Measurements from ENCODE around the gene RMND1.
"Not testable (repeated sequence)": the region's sequence is repeated elsewhere in the genome, so short reads cannot be mapped to it uniquely, and the experiment has no call there.

The RMND1 gene

GRCh38 chr6:151452750-151453427 lies 963 bp upstream of the RMND1 start:
- DNase-seq (ENCODE audit: low read depth in 1 of 2, low spot score in 1 of 2), result no peak

- DNase-seq (ENCODE audit: low read depth in 1 of 2, low spot score in 1 of 2), result no peak
Observed at GRCh38 chr6:151451417-151451949, 443 bp downstream of the RMND1 start.

DNA sequence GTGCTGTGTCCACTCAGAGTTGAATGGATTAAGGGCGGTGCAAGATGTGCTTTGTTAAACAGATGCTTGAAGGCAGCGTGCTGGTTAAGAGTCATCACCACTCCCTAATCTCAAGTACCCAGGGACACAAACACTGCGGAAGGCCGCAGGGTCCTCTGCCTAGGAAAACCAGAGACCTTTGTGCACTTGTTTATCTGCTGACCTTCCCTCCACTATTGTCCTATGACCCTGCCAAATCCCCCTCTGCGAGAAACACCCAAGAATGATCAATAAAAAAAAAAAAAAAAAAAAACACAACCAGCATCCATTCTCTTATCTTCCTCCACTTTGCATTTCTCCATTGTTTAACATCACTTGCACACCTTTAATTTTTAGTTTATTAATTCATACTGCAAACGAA lies 998 bp downstream of the RMND1 start:
- DNase-seq (ENCODE audit: low read depth in 1 of 2, low spot score in 1 of 2), result not testable (repeated sequence)

- DNase-seq (ENCODE audit: low read depth in 1 of 2, low spot score in 1 of 2), result no peak
Observed at GRCh38 chr6:151448623-151449022, 3.3 kb downstream of the RMND1 start.

DNA sequence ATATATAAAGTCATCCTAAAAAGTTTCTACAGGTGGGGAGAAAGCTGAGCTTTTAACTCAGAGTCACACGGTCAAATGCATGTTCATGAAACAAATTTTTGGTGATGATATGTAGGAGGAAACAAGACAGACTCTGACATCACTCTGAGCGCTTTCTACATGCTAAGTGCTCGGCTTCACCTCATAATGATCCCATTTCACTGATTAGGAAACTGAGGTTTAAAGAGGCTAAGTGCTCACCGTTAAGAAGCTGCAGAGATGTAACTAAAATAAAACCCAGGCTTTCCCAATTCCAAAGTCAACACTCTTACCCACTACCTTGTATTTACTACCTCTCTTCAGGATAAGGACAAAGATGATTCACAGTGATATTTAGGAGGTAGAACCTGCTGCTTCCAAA lies 4.7 kb downstream of the RMND1 start:
- DNase-seq (ENCODE audit: low read depth in 1 of 2, low spot score in 1 of 2), result no peak

- no peak for DNase-seq (ENCODE audit: low read depth in 1 of 2, low spot score in 1 of 2)
Observed at GRCh38 chr6:151445482-151445881, 6.4 kb downstream of the RMND1 start.

DNA sequence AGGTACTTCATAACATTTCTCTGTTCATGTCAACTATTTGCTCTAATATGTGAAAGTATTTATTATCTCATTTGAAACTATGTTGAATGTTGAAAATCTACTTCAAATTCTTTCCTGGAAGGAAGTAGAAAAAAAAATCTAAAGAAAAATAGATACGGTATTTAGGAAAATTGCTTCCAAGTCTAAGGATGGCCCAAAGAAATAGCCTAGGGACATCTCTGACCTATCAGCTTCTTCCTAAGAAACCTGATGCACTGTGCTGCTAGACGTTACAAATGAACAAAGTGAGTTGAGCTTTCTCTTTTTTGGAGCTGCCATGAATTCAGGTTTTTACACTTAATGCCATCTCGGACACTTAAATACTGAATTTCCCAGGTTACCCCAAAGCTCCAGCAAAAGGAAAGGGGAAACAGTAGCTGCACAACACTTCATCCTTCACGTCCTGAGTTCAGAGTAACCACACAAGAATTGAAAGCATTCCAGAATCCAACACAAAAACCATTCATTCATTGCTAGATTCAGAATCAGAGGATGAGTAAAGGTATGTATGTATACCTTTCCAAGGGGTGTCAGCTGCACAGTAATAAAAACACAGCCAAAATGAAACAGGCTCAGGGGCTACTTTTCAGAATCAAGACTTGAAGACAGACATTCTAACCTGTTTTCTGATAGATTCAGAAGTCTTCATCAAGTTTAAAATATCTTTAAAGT lies 7.9 kb downstream of the RMND1 start:
- no peak for DNase-seq (ENCODE audit: low read depth in 1 of 2, low spot score in 1 of 2)

DNA sequence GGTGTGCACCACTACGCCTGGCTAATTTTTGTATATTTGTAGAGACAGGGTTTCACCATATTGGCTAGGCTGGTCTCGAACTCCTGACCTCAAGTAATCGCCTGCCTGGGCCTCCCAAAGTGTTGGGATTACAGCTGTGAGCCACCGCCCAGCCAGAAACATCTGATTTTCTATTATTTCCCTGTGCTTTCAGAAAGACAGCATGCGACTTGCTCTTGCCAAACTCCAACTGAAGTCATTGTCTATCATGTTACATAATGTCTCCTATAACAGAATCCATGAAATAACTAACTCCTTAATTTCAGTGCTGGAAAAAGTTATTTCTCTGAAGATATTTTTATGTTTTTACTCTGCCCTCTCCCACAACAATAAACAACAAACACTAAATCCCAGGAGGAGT lies 8.5 kb downstream of the RMND1 start:
- DNase-seq (ENCODE audit: low read depth in 1 of 2, low spot score in 1 of 2), result no peak

- DNase-seq (ENCODE audit: low read depth in 1 of 2, low spot score in 1 of 2), result no peak
Observed at GRCh38 chr6:151442371-151442770, 9.6 kb downstream of the RMND1 start.

DNA sequence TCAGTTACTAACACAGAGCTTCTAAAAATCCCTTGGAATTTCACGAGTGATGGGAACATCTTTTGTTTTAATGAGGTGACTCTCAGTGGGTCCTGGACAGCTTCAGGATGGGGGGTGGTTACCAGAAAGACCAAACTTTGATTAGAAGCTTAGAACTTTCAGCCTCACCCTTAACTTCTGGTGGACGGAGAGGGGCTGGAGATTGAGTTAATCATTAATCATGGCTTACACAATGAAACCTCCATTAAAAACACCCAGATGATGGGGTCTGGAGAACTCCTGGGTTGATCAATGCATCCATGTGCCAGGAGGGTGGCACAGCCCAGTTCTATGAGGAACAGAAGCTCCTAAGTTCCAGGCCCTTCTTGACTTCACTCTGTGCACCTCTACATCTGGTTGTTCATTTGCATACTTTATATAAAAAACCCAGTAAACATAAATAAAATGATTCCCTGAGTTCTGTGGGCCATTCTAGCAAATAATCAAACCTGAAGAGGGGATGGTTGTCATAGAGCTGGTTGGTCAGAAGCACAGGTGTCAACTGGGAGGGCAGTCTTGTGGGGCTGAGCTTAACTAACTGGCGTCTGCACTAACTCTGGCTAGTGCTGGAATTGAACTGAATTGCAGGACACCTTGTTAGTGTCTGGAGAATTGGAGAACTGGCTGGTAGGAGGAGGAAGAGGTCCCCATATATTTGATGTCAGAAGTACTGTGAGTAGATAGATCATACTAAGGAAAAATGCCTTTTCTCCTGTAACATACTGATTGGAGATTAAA lies 10.3 kb downstream of the RMND1 start:
- no peak for DNase-seq (ENCODE audit: low read depth in 1 of 2, low spot score in 1 of 2)

- no peak for DNase-seq (ENCODE audit: low read depth in 1 of 2, low spot score in 1 of 2)
Observed at GRCh38 chr6:151440930-151441329, 11.0 kb downstream of the RMND1 start.

DNA sequence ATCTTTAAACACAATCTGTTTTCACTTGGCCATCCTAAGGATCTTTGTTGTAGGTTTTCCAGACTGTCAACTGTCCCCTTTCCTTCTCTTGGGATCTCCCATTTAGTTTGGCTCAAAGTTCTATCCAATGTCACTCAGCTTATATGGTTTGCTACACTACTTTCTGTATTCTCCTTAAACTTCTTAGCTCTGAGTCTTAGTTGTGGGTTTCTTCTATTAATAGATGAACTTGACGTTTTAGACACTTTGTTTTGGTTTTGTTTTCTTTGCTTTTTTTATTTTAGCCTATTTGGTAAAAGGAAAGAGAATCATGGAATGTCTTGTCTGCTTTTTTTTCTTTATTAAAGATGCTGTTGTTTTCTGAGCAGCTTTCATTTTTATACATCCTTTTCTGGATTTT lies 11.4 kb downstream of the RMND1 start:
- no peak for DNase-seq (ENCODE audit: low read depth in 1 of 2, low spot score in 1 of 2)

GRCh38 chr6:151437401-151437800 lies 14.5 kb downstream of the RMND1 start:
- DNase-seq (ENCODE audit: low read depth in 1 of 2, low spot score in 1 of 2), result no peak

DNA sequence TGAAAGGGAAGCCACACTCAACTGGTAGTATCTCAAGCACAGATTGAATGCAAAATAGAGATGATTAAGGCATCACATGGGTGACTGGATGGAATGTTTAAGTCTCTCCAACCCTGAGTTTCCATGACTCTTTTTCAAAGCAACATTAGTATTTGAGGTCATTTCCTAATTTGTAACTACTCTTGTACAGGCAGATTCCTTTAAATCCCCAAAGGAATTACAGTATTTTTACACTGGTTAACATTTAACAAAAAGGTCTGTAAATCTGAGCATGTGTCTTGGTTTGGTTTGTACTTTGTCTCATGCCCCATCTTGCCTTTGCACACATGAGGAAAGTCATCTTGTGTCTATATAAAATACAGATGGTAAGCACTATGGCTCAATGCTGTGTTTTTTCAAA lies 15.1 kb downstream of the RMND1 start:
- no peak for DNase-seq (ENCODE audit: low read depth in 1 of 2, low spot score in 1 of 2)

DNA sequence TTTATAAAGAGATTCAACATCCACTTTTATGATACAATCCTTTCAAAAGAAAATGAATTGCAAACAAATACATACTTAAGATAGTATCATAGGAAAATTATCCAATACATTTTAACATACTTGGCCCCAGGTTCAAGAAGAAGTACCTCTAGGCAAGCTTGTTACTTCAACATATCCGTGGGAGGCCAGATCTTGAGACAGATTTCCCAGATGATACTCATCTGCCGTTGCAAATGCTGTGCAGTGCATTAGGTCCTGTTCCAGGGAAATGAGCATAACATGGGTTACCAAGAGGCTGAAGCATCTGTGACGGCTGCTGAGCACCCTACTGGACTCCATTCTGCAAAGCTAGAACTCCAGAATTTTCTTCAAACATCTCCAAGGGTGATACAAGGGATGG lies 15.6 kb downstream of the RMND1 start:
- no peak for DNase-seq (ENCODE audit: low read depth in 1 of 2, low spot score in 1 of 2)

DNA sequence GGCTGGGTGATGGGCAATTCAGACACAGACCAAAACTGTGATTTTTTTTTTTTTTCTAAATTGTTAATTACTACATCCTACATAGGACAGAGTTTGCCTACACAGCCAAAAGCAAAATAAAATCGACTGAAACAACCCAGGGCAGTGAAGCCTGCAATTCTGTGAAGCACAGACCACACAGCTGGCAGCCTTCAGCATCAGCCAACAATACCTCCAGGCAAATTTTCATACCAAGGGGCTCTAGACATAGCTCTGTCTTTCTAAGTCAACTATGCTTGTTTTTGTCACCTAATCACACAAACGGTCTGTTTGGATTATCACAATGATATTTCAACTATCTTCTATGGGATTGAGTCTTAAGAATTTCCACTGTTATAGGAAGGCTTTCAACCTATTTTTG lies 17.6 kb downstream of the RMND1 start:
- no peak for DNase-seq (ENCODE audit: low read depth in 1 of 2, low spot score in 1 of 2)

DNA sequence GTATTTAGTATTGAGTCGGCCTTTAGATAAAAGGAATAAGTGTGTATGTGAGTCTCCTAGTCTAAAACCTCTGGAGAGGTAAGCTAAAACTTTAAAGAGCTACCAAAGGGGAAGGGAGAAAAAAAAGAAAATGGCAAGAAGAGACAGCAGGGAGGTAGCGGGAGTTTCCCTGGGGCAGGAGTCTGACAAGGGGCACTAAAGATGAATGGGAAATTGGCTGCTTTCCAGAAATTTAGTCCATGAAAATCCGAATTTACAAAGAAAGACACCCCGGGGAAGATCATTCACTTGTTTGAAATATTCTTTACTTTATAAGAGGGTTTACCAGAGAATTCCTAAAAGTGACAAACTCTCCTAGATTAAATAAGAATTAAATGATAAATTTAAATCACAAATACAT lies 19.3 kb downstream of the RMND1 start:
- DNase-seq (ENCODE audit: low read depth in 1 of 2, low spot score in 1 of 2), result no peak

- DNase-seq (ENCODE audit: low read depth in 1 of 2, low spot score in 1 of 2), result no peak
Observed at GRCh38 chr6:151431337-151431736, 20.6 kb downstream of the RMND1 start.

GRCh38 chr6:151430886-151431285 lies 21.0 kb downstream of the RMND1 start:
- DNase-seq (ENCODE audit: low read depth in 1 of 2, low spot score in 1 of 2), result no peak

DNA sequence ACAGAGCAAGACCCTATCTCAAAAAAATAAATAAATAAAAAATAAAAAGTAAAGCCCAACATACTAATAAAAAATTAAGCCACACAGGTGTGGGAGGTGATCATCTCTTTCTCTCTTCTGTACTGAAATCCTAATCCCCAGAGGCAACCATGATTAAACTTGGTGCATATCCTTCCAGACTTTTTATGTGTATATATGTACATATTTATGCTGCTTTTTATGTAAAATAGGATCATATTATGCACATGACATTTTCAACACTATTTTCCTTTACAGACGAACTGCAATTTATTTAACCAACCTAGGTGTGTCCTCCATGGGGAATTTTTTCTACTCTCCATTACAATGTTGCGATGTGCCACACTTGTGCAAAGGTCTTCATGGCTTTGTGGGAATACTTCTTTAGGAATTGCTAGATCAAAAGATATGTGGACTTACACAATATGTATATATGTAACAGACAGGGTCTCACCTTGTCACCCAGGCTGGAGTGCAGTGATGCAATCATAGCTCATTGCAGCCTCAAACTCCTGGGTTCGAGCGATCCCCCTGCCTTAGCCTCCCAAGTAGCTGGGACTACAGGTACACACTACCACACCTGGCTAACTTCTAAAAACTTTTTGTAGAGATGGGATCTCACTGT lies 23.7 kb downstream of the RMND1 start:
- DNase-seq (ENCODE audit: low read depth in 1 of 2, low spot score in 1 of 2), result no peak

- DNase-seq (ENCODE audit: low read depth in 1 of 2, low spot score in 1 of 2), result no peak
Observed at GRCh38 chr6:151425561-151425960, 26.4 kb downstream of the RMND1 start.

Data from stimulated activated CD4-positive, alpha-beta T cell treated with anti-CD3 and anti-CD28 coated beads, Interleukin-15, amount 100 ng/mL, for 1 hour (primary cell).